ENCODE measurements around the gene C10orf71. TPM values are rescaled to one million over a fixed set of nuclear protein-coding genes. Genes with fewer than 3 reads are reported as not detected.

The C10orf71 gene
- total RNA-seq, 1 experiment from 2014 or later = not detected

DNA sequence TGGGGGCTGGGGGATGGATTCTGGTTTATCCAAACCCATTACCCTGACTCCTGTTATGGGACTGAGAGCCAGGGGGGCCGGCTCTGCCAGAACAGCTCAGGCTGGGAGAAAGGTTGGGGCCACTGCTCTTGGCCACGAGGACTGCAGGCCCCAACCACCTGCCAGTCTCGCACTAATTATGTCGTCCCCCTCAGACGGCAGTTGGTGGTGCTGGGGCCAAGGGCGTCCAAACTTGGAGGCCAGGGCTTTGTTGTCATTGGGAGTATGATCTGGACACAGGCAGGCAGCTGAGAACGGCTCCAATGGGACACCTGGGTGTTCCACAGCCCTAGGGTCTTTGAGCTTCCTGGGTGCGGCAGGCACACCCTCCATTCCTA, 62.2 kb downstream of the C10orf71 start:
- H3K9me3 Mint-ChIP-seq (ENCODE audit: low read depth, unreplicated experiment) = no peaks in the 10 kb centered on the region
- no peak overlapping the region for H3K27ac Mint-ChIP-seq (ENCODE audit: unreplicated experiment)
- peaks cover 69% of the 10 kb centered on the region for H3K27me3 Mint-ChIP-seq (ENCODE audit: unreplicated experiment)
- no peaks in the 10 kb centered on the region for H3K36me3 Mint-ChIP-seq (ENCODE audit: insufficient read depth, unreplicated experiment)
- CTCF ChIA-PET = no interaction called here
- DNase-seq = no peak
- intact Hi-C loops (cut with micrococcal nuclease; ENCODE audit: unreplicated experiment) = no loop called here
- no TSS peak for BruUV-seq (replicated peaks)
- no peak for TF ChIP-seq CTCF (IDR thresholded peaks at IDR 0.05; ENCODE audit: unreplicated experiment)
- H3K4me1 Mint-ChIP-seq (ENCODE audit: low read depth, unreplicated experiment) = no peaks in the 10 kb centered on the region
- no peak overlapping the region for H3K4me3 Mint-ChIP-seq (ENCODE audit: low read depth, unreplicated experiment)

- H3K4me3 Mint-ChIP-seq (ENCODE audit: low read depth, unreplicated experiment) = no peak overlapping the region
- intact Hi-C loops (cut with micrococcal nuclease; ENCODE audit: unreplicated experiment) = no loop called here
- TF ChIP-seq CTCF (IDR thresholded peaks at IDR 0.05; ENCODE audit: unreplicated experiment) = no peak
- BruUV-seq (replicated peaks) = no TSS peak
- no peaks in the 10 kb centered on the region for H3K4me1 Mint-ChIP-seq (ENCODE audit: low read depth, unreplicated experiment)
- no peaks in the 10 kb centered on the region for H3K36me3 Mint-ChIP-seq (ENCODE audit: insufficient read depth, unreplicated experiment)
- DNase-seq = no peak
- CTCF ChIA-PET = no interaction called here
- no peak overlapping the region for H3K27ac Mint-ChIP-seq (ENCODE audit: unreplicated experiment)
- peaks cover 61% of the 10 kb centered on the region for H3K27me3 Mint-ChIP-seq (ENCODE audit: unreplicated experiment)
- no peaks in the 10 kb centered on the region for H3K9me3 Mint-ChIP-seq (ENCODE audit: low read depth, unreplicated experiment)
These were observed 63.0 kb downstream of the C10orf71 start for GRCh38 chr10:49361735-49362568.

- DNase-seq = no peak
- Mint-ChIP-seq H3K9me3 (ENCODE audit: low read depth, unreplicated experiment) (no peaks in the 10 kb centered on the region), H3K27me3 (ENCODE audit: unreplicated experiment) (peaks cover 58% of the 10 kb centered on the region), H3K4me3 (ENCODE audit: low read depth, unreplicated experiment) (no peak overlapping the region), H3K27ac (ENCODE audit: unreplicated experiment) (no peak overlapping the region), H3K36me3 (ENCODE audit: insufficient read depth, unreplicated experiment) (no peaks in the 10 kb centered on the region), H3K4me1 (ENCODE audit: low read depth, unreplicated experiment) (no peaks in the 10 kb centered on the region)
- intact Hi-C loops (cut with micrococcal nuclease; ENCODE audit: unreplicated experiment) = no loop called here
- TF ChIP-seq CTCF (IDR thresholded peaks at IDR 0.05; ENCODE audit: unreplicated experiment) = no peak
- BruUV-seq (replicated peaks) = no TSS peak
- CTCF ChIA-PET = no interaction called here
These were observed 63.8 kb downstream of the C10orf71 start for GRCh38 chr10:49362596-49363260.

- H3K9me3 Mint-ChIP-seq (ENCODE audit: low read depth, unreplicated experiment) = no peaks in the 10 kb centered on the region
- CTCF ChIA-PET = no interaction called here
- TF ChIP-seq CTCF (IDR thresholded peaks at IDR 0.05; ENCODE audit: unreplicated experiment) = no peak
- intact Hi-C loops (cut with micrococcal nuclease; ENCODE audit: unreplicated experiment) = no loop called here
- H3K36me3 Mint-ChIP-seq (ENCODE audit: insufficient read depth, unreplicated experiment) = no peaks in the 10 kb centered on the region
- no peak overlapping the region for H3K27ac Mint-ChIP-seq (ENCODE audit: unreplicated experiment)
- H3K4me1 Mint-ChIP-seq (ENCODE audit: low read depth, unreplicated experiment) = no peaks in the 10 kb centered on the region
- peaks cover 65% of the 10 kb centered on the region for H3K27me3 Mint-ChIP-seq (ENCODE audit: unreplicated experiment)
- no peak for DNase-seq
- H3K4me3 Mint-ChIP-seq (ENCODE audit: low read depth, unreplicated experiment) = no peak overlapping the region
- no TSS peak for BruUV-seq (replicated peaks)
These were observed 64.5 kb downstream of the C10orf71 start for GRCh38 chr10:49363309-49364031.
